K562 (cell line): ENCODE results near the gene HOXC5. TPM values are rescaled to one million over a fixed set of nuclear protein-coding genes. Genes with fewer than 3 reads are reported as not detected.

Source experiments
- ATAC-seq: fragments of 200-7000 bp; cut with Tn5 transposase; 3 replicates; pipeline ENCODE4 v1.9.1; 2020; ENCODE audit warnings: moderate library complexity
- BruUV-seq: library from RNA; stranded (reverse); fragments of 400-500 nt; replicated peaks from 2 replicates; lab custom pipeline; 2021; lab: Mats Ljungman, UMichigan
- CTCF ChIA-PET: fragments of 300-600 bp; formaldehyde crosslinking; extraction: SDS; loops from one replicate; lab custom pipeline; 2021; ENCODE audit warnings: low intra/inter-chr PET ratio; lab: Yijun Ruan, JAX
- POLR2A ChIA-PET: fragments of 300-600, 350-650 bp; sonication (Branson Sonifier 250); formaldehyde crosslinking; extraction: SDS; loops from one replicate; lab custom pipeline; 2021; ENCODE audit warnings: antibody characterized with exemption, inconsistent platforms; lab: Yijun Ruan, JAX
- DNase-seq, 4 experiments: peaks; one replicate each; pipeline versions ENCODE4 v3.0.0 to v3.0.0-alpha.2; 2011 to 2018; ENCODE audit warnings: low spot score in 3 of 4, mixed read lengths in 3 of 4; ENCODE audit errors: extremely low read depth in 1 of 4
- FAIRE-seq: peaks from 2 replicates; lab custom pipeline; 2011; peaks lifted over from hg19 to GRCh38; lab: Jason Lieb, UNC
- H2AFZ ChIP-seq: 2 replicates; pipeline ENCODE4 v1.6.0; 2011; ENCODE audit warnings: low read depth, low read length, control low read depth, inconsistent platforms
- H3K27ac ChIP-seq: fragments of 200-600 bp; 3 replicates; pipeline ENCODE4 v1.8.0; 2011; ENCODE audit warnings: low read depth, mild to moderate bottlenecking, control low read depth, inconsistent platforms, low read length, moderate library complexity, mixed read lengths; ENCODE audit errors: extremely low read depth
- H3K27me3 ChIP-seq, 2 experiments: fragments of 300-600 bp in 1 of 2; 2 replicates in 1 of 2; 3 replicates in 1 of 2; pipeline versions ENCODE4 v1.6.0 to v1.8.0; 2011; ENCODE audit warnings: inconsistent platforms in 2 of 2, low read length in 2 of 2, mild to moderate bottlenecking in 1 of 2, mixed read lengths in 1 of 2, moderate library complexity in 1 of 2; ENCODE audit not compliant: control insufficient read depth in 2 of 2, insufficient read depth in 2 of 2
- H3K36me3 ChIP-seq: fragments of 300-600 bp; 3 replicates; pipeline ENCODE4 v1.8.0; 2011; ENCODE audit warnings: mild to moderate bottlenecking, low read length, inconsistent platforms; ENCODE audit not compliant: control insufficient read depth, insufficient read depth
- H3K4me1 ChIP-seq, 2 experiments: fragments of 200-600 bp in 1 of 2; replicated peaks in 1 of 2; 2 replicates in 1 of 2; 3 replicates in 1 of 2; pipeline versions ENCODE4 v1.5.1 to v1.8.0; 2011; ENCODE audit warnings: inconsistent platforms in 2 of 2, low read length in 2 of 2, mild to moderate bottlenecking in 1 of 2, mixed read lengths in 1 of 2, moderate library complexity in 1 of 2; ENCODE audit not compliant: control insufficient read depth in 2 of 2, insufficient read depth in 2 of 2
- H3K4me2 ChIP-seq: 2 replicates; pipeline ENCODE4 v1.6.1; 2011; ENCODE audit warnings: low read length, control low read depth, inconsistent platforms, mixed read lengths; ENCODE audit not compliant: insufficient read depth
- H3K4me3 ChIP-seq: fragments of 200-600 bp; sonication (generic), shearing (Covaris generic); 2 replicates; pipeline ENCODE4 v1.5.1; 2016; ENCODE audit warnings: control low read depth, inconsistent platforms
- H3K79me2 ChIP-seq: fragments of 200-600 bp; 3 replicates; pipeline ENCODE4 v1.8.0; 2011; ENCODE audit warnings: low read length, inconsistent platforms; ENCODE audit not compliant: control insufficient read depth, insufficient read depth
- H3K9ac ChIP-seq, 2 experiments: 2 replicates each; pipeline versions ENCODE4 v1.6.0 to v1.6.1; 2011; ENCODE audit warnings: low read depth in 2 of 2, low read length in 2 of 2, control low read depth in 1 of 2, inconsistent platforms in 1 of 2, mild to moderate bottlenecking in 1 of 2, mixed read lengths in 1 of 2; ENCODE audit not compliant: insufficient read depth in 1 of 2
- H3K9me1 ChIP-seq: one replicate; pipeline ENCODE4 v1.6.0; 2011; ENCODE audit warnings: inconsistent platforms, mild to moderate bottlenecking, low read length, moderate library complexity; ENCODE audit not compliant: control insufficient read depth, insufficient read depth
- H3K9me3 ChIP-seq: replicated peaks from 2 replicates; pipeline ENCODE4 v1.5.1; 2011; ENCODE audit warnings: low read depth, low read length, inconsistent platforms; ENCODE audit not compliant: control insufficient read depth, insufficient read depth
- H4K20me1 ChIP-seq: replicated peaks from 2 replicates; pipeline ENCODE4 v1.6.1; 2011; ENCODE audit warnings: low read length, inconsistent platforms, mixed read lengths; ENCODE audit not compliant: control insufficient read depth, insufficient read depth
- POLR2G ChIP-seq: fragments of 200-400 bp; formaldehyde crosslinking; IDR thresholded peaks from 2 replicates; pipeline ENCODE4 v1.6.1; 2017; ENCODE audit warnings: low read depth, mild to moderate bottlenecking, antibody characterized with exemption, low read length, moderate library complexity
- WGBS: fragments of 100-300 bp; shearing (Covaris generic); methylation state at CpG from one replicate; pipeline ENCODE4 v1.1.6; 2016; ENCODE audit warnings: low coverage, mixed read lengths; ENCODE audit not compliant: insufficient coverage; ENCODE audit errors: missing lambda C conversion rate; 5-methylcytosine and 5-hydroxymethylcytosine counted together
- in situ Hi-C: fragments of 300-500 bp; cut with MboI; formaldehyde crosslinking; loops from 4 replicates; pipeline ENCODE4 v1.15.0; 2018; ENCODE audit warnings: inconsistent platforms, mixed read lengths
- intact Hi-C: fragments of 100-400 bp; cut with micrococcal nuclease; formaldehyde crosslinking; loops from 2 replicates; pipeline ENCODE4 v1.14.2; 2022
- polyA plus RNA-seq, 8 experiments: library from polyadenylated mRNA; depleted of rRNA in 4 of 8; stranded (reverse) in 5 of 8; unstranded in 3 of 8; fragments of >200 nt; fragmentation: Nextera tagmentation in 2 of 8; fragmentation: Illumina TruSeq in 1 of 8; extraction: Ambion mirVana in 2 of 8; extraction: Trizol in 1 of 8; gene quantifications; 2 replicates each; pipeline versions ENCODE4 v1.2.1 to v1.2.3, GENCODE V29; 2011 to 2014; ENCODE audit warnings: inconsistent platforms in 1 of 8, missing spikeins in 1 of 8
- total RNA-seq, 7 experiments: library from RNA; depleted of rRNA in 6 of 7; stranded (reverse); fragments of >200 nt in 6 of 7; fragmentation: Illumina TruSeq in 2 of 7; extraction: Trizol in 2 of 7; gene quantifications; 2 replicates each; pipeline versions ENCODE4 v1.2.1 to v1.2.3, GENCODE V29; 2011 to 2021; ENCODE audit warnings: low replicate concordance in 1 of 7
- TF ChIP-seq, protein P1 (sequence below): fragments of 250-450 bp; sonication (Bioruptor Pico); IDR thresholded peaks from 2 replicates; pipeline ENCODE4 v1.9.0; 2021; ENCODE audit warnings: mild to moderate bottlenecking, inconsistent platforms

Gene HOXC5
- total and polyA plus RNA-seq, 9 of the 15 experiments (the other 6 are each of a cell fraction or from before 2014, with no cell fraction given): 0.10 to 0.44 (median 0.18) TPM; not detected in 4

DNA sequence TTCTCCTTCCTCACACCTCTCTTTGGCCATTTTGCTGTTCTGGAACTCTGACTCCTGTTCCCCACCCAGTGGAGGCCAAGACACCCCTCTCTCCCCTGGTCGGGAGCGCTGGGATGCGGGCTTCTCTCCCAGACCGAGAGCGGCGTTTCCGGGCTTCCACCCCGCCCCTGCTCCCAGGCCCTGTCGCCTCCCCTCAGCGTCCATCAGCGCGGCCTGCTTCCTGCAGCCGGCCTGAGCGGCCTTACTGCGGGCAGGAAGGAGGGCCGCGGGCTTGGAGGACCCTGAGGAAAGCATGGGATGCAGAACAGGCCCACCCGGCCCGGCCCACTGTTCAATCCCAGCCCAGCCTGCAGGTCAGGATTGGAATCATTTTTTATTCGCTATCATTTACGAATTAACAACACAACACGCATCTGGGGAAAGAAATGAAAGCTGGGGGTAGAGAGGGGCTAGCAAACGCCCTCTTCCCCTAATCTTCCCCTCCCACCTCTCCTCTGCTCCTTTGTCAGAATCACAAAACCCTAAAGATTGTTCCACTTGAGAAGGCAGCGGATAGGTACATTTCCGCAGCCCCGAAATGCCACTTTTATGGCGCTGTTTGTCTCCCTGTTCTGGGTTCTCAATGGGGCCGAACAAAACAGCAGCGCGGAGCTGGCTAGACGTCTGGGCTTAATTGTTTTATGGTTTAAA lies 27.9 kb upstream of the HOXC5 start:
- no peaks in the 10 kb centered on the region for H3K9me3 ChIP-seq

More for the DNA sequence above, 27.9 kb upstream of the HOXC5 start:
- TF ChIP-seq POLR2G: peak; percentile 27; the same call in 1 of the 2 replicates
- TF ChIP-seq, protein P1, sequence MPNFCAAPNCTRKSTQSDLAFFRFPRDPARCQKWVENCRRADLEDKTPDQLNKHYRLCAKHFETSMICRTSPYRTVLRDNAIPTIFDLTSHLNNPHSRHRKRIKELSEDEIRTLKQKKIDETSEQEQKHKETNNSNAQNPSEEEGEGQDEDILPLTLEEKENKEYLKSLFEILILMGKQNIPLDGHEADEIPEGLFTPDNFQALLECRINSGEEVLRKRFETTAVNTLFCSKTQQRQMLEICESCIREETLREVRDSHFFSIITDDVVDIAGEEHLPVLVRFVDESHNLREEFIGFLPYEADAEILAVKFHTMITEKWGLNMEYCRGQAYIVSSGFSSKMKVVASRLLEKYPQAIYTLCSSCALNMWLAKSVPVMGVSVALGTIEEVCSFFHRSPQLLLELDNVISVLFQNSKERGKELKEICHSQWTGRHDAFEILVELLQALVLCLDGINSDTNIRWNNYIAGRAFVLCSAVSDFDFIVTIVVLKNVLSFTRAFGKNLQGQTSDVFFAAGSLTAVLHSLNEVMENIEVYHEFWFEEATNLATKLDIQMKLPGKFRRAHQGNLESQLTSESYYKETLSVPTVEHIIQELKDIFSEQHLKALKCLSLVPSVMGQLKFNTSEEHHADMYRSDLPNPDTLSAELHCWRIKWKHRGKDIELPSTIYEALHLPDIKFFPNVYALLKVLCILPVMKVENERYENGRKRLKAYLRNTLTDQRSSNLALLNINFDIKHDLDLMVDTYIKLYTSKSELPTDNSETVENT (CRISPR knock-in tag): no peak
- TF ChIP-seq, all 486 proteins: peak for 1
- no peaks in the 10 kb centered on the region for H3K36me3 ChIP-seq
- H3K9me1 ChIP-seq: no peaks in the 10 kb centered on the region
- no peak overlapping the region for H3K27ac ChIP-seq
- H3K4me2 ChIP-seq: no peak overlapping the region
- no peak overlapping the region for H2AFZ ChIP-seq
- CTCF ChIA-PET: interaction anchor here (0.6 to 3.0 kb wide), 14 partner anchors 13 to 212 kb away, joined by 3 to 42 read pairs (median 8); partner anchors contain the start of genes HOXC10 and HOXC5
- H3K79me2 ChIP-seq: peaks cover 13% of the 10 kb centered on the region
- H3K4me3 ChIP-seq: no peak overlapping the region
- in situ Hi-C loops (no loop called here), intact Hi-C loops (loop anchor here (2.0 kb wide), 1 partner anchor 20 kb away; the partner anchor contains the start of gene HOXC10)
- DNase-seq (no peak), ATAC-seq (no peak), FAIRE-seq (no peak)
- no peak overlapping the region for H3K9ac ChIP-seq
- 80% methylated on average over 24 of the region's 31 CpGs for WGBS
- POLR2A ChIA-PET: interaction anchor here (0.8 to 1.9 kb wide), 4 partner anchors 18 to 422 kb away, joined by 3 to 8 read pairs (median 4); no protein-coding TSS in a partner anchor
- H3K27me3 ChIP-seq: no peaks in the 10 kb centered on the region
- H4K20me1 ChIP-seq: no peaks in the 10 kb centered on the region; the same call in 1 of the 2 replicates
- no TSS peak for BruUV-seq
- H3K4me1 ChIP-seq: peaks cover 21 to 52% of the 10 kb centered on the region in 2 experiments
